ENCODE results near the gene SIGMAR1. TPM values are rescaled to one million over a fixed set of nuclear protein-coding genes. Genes with fewer than 3 reads are reported as not detected.

Gene SIGMAR1
- total RNA-seq, 6 experiments from 2014 or later = 126 to 148 (median 138) TPM

DNA sequence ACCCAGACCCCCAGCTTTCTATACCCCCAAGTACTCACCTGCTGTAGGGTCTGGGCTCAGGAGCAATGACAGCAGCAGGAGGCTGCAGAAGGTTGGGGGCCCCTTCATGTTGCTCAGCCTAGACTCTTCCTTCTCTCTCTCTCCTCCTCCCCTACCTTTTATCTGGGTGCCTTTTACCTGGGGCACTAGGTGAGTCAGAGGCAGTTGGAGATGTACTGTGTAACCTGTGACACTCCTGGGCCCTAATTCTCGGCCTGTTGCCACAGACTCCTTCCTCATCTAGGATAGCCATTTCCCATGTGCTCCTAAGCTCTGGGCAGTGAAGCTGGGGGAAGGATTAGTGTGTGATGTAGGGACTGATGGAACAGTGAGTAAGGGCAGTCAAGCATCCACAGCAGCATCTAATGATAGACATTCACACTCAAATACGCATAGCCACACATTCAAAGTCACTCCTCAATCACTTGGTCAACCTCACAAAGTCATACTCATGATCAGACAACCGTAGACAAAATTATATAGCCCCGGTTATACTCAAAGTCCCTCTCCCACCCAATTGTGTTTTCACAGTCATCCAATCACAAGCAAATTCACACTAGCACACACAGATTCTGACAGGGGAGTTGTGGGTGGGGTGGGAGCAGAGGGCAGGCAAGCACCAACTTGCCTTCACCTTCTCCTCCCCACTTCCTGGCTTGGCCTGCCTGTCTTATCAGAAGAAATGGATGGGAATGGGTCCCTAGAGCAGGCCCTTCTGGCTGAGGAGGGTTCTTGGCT, 25.1 kb upstream of the SIGMAR1 start, which contains the start of gene CCL27:
Gene CCL27, minus strand, starts transcription at position 132 of the 777 bp plus-strand sequence. Its CDS starts 24 bp downstream, at position 108.
- no peak for DNase-seq
- H3K27ac Mint-ChIP-seq = no peak within 1 kb of the TSS
- H3K4me3 Mint-ChIP-seq = no peak within 1 kb of the TSS
- TF ChIP-seq, protein P1, sequence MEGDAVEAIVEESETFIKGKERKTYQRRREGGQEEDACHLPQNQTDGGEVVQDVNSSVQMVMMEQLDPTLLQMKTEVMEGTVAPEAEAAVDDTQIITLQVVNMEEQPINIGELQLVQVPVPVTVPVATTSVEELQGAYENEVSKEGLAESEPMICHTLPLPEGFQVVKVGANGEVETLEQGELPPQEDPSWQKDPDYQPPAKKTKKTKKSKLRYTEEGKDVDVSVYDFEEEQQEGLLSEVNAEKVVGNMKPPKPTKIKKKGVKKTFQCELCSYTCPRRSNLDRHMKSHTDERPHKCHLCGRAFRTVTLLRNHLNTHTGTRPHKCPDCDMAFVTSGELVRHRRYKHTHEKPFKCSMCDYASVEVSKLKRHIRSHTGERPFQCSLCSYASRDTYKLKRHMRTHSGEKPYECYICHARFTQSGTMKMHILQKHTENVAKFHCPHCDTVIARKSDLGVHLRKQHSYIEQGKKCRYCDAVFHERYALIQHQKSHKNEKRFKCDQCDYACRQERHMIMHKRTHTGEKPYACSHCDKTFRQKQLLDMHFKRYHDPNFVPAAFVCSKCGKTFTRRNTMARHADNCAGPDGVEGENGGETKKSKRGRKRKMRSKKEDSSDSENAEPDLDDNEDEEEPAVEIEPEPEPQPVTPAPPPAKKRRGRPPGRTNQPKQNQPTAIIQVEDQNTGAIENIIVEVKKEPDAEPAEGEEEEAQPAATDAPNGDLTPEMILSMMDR (IDR thresholded peaks at IDR 0.05) = no peak
- peaks cover 3% of the 10 kb centered on the region; the same call in 1 of the 2 replicates for H3K36me3 Mint-ChIP-seq (ENCODE audit: low read depth)
- H3K4me1 Mint-ChIP-seq (ENCODE audit: low read depth) = peaks cover 29% of the 10 kb centered on the region
- peaks cover 3% of the 10 kb centered on the region for H3K27me3 Mint-ChIP-seq (ENCODE audit: insufficient read depth)
- no peaks in the 10 kb centered on the region for H3K9me3 Mint-ChIP-seq

DNA sequence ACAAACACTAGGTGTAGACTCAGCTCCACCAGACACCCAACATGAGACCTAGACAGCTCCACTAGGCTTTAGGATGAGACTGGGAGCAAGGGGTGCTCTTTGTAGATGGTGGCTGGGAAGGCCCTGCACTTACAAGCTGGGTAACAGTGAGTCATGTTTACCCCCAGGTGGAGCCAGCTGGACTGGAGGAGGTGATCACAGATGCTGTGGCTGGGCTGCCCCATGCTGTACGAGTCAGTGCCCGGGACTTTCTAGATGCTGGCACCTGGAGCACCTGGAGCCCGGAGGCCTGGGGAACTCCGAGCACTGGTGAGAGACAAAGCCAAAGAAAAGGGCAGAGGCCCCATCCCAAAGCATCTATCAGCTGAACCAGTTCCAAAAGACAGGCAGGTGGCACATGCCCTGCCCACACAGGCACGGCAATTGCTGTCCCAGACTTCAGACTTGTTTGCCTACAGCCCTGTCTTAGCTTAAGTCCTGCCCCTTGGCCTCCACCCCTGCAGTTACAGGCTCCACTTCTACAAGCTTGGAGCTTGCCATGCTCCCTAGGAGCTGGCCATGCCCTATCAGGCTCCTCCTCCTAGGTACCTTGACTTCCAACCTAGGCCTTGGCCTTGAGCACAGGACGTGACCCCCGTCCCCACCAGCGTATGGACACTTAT, 22.1 kb upstream of the SIGMAR1 start:
- H3K4me1 Mint-ChIP-seq (ENCODE audit: low read depth) = peaks cover 9% of the 10 kb centered on the region
- TF ChIP-seq, protein P1 (IDR thresholded peaks at IDR 0.05) = no peak
- DNase-seq = no peak
- no peak overlapping the region for H3K27ac Mint-ChIP-seq
- no peaks in the 10 kb centered on the region for H3K9me3 Mint-ChIP-seq
- no peak overlapping the region for H3K4me3 Mint-ChIP-seq
- H3K27me3 Mint-ChIP-seq (ENCODE audit: insufficient read depth) = peaks cover 1% of the 10 kb centered on the region
- H3K36me3 Mint-ChIP-seq (ENCODE audit: low read depth) = peaks cover 5% of the 10 kb centered on the region; the same call in 1 of the 2 replicates

DNA sequence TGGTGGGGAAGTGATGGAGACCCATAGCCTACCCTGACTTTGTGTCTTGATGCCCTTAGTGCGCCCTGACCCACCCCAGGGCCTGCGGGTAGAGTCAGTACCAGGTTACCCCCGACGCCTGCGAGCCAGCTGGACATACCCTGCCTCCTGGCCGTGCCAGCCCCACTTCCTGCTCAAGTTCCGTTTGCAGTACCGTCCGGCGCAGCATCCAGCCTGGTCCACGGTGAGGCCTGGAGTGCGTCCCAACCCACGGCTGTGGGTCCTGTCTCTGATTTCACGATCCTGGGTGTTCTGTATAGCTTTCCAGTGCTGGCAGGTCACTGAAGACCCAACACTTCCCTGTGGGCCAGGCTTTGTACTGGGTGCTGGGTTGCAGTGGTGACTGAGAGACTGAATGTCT, 20.9 kb upstream of the SIGMAR1 start:
- Mint-ChIP-seq H3K4me1 (ENCODE audit: low read depth) (peaks cover 12% of the 10 kb centered on the region), H3K36me3 (ENCODE audit: low read depth) (peaks cover 5% of the 10 kb centered on the region; the same call in 1 of the 2 replicates), H3K9me3 (no peaks in the 10 kb centered on the region), H3K4me3 (no peak overlapping the region), H3K27ac (no peak overlapping the region), H3K27me3 (ENCODE audit: insufficient read depth) (peaks cover 1% of the 10 kb centered on the region)
- DNase-seq = no peak
- TF ChIP-seq, protein P1 (IDR thresholded peaks at IDR 0.05) = no peak

DNA sequence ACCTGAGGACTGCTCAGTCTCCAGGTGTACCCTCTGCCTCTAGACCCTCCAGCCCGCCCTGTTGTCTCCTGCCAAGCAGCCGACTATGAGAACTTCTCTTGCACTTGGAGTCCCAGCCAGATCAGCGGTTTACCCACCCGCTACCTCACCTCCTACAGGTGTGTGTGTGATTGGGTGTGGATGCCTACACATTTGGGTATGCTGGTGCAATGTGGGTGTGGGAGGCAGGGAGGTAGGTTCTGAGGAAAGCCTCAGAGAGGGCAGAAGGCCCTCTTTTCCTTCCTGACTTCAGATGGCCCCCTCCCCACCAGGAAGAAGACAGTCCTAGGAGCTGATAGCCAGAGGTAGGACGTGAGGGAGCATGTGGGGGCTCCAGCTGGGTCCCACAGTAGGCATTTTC, 19.4 kb upstream of the SIGMAR1 start:
- TF ChIP-seq, protein P1 (IDR thresholded peaks at IDR 0.05) = no peak

DNA sequence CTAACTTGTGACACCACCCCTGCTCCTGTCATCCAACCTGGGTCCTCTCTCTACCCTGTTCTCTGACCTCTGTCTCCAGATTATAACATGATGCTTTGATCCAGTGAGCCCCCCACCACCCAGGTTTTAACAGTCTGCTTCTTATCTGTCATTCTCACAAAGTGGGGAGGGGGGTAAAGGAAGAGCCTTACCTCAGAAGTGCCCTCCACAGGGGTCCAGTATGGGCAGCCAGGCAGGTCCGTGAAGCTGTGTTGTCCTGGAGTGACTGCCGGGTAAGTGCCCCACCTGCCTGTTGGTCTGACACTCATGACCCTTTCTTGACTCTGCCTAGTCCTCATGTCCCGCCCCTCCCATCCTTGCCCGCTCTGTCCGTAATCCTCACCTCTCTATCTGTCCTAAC, 17.8 kb upstream of the SIGMAR1 start:
- peak overlapping the region; percentile 10; the same call in 1 of the 2 replicates for H3K27ac Mint-ChIP-seq
- no peak for DNase-seq
- H3K36me3 Mint-ChIP-seq (ENCODE audit: low read depth) = peaks cover 5% of the 10 kb centered on the region; the same call in 1 of the 2 replicates
- H3K9me3 Mint-ChIP-seq = no peaks in the 10 kb centered on the region
- TF ChIP-seq, protein P1 (IDR thresholded peaks at IDR 0.05) = no peak
- no peak overlapping the region for H3K4me3 Mint-ChIP-seq
- peaks cover 41% of the 10 kb centered on the region for H3K4me1 Mint-ChIP-seq (ENCODE audit: low read depth)
- H3K27me3 Mint-ChIP-seq (ENCODE audit: insufficient read depth) = no peaks in the 10 kb centered on the region

More for the DNA sequence above, 19.4 kb upstream of the SIGMAR1 start:
- Mint-ChIP-seq H3K27ac (no peak overlapping the region), H3K4me1 (ENCODE audit: low read depth) (peaks cover 26% of the 10 kb centered on the region), H3K27me3 (ENCODE audit: insufficient read depth) (peaks cover 1% of the 10 kb centered on the region; the same call in 1 of the 2 replicates), H3K4me3 (no peak overlapping the region), H3K36me3 (ENCODE audit: low read depth) (peaks cover 5% of the 10 kb centered on the region; the same call in 1 of the 2 replicates), H3K9me3 (no peaks in the 10 kb centered on the region)
- DNase-seq = no peak

All from HFFc6 (cell line).